CD4-positive, alpha-beta T cell treated with Interferon alpha-2 for 1 hour (primary cell): Measurements from ENCODE around the gene LEMD3.
"Not testable (repeated sequence)": the region's sequence is repeated elsewhere in the genome, so short reads cannot be mapped to it uniquely, and the experiment has no call there.

ENCODE experiments used
- DNase-seq, 2 donors: peaks; one replicate each; pipeline ENCODE4 v3.0.0-alpha.2; 2020 to 2022

Gene LEMD3

GRCh38 chr12:65279369-65280112 is 110.2 kb downstream of the LEMD3 start:
- DNase-seq: no peak

DNA sequence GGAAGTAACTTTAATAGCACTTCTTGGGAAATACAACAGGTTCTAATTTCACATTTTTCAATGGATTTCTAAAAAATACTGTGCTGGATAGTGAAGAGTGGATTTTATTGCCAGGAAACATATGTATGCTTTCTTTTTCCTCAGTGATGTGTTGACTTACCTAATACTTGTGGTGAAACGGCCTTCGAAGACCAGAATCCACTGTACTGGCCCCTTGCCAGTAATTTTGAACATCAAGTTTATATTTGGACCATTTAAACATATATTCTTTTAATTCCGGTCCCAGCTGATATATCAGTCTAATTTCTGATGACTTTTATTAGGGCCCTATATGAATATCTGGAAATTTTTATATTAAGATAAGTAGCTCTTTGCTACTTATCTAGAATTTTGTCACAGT is 110.9 kb downstream of the LEMD3 start:
- no peak for DNase-seq

DNA sequence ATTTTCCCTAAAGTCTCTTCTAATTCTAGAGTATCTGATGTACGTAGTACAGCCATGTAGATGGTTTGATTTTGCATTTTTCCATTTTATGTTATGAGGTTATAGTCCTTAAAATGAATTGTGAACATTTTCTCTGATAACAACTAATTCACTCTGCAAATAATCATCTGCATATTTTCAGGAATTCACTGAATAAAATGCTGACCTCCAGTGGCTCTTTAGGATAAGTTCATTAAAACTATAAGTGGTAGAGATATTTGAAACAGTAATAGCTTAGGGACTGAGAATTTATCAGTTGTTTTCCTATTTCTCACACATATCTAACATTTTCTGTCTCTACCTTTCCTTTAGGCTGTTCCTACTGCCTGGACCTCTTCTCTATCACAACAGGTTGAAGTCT is 113.5 kb downstream of the LEMD3 start:
- DNase-seq: no peak

- DNase-seq: not testable (repeated sequence)
Measured at GRCh38 chr12:65285532-65285931, 116.1 kb downstream of the LEMD3 start.

DNA sequence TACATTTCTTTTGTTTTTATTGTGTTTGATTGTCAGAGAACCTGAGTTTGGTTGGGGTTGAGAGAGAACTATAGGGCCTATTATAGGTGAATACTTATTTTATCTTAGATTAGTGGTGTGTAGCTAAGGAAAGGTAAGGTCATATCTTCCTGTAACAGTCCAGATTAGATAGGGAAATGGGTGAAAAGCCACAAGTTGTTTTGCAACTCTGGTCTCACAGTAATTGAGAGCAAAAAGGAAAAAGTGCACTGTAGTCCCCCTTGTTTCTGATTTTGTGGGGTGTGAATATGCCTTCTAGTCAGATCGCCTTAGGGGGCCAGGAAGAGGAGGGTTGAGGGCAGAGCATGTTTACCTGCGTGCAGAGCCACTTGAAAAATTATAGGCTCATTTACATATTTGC is 118.0 kb downstream of the LEMD3 start:
- DNase-seq: no peak

- no peak for DNase-seq
Measured at GRCh38 chr12:65292241-65292640, 122.9 kb downstream of the LEMD3 start.

- no peak for DNase-seq
Measured at GRCh38 chr12:65293735-65294134, 124.4 kb downstream of the LEMD3 start.

- DNase-seq: no peak
Measured at GRCh38 chr12:65294641-65295262, 125.4 kb downstream of the LEMD3 start.

- DNase-seq: no peak
Measured at GRCh38 chr12:65296508-65297265, 127.3 kb downstream of the LEMD3 start.
